Aorta (tissue), 5 donors: Measurements from ENCODE around the gene FNDC3B. TPM values are rescaled to one million over a fixed set of nuclear protein-coding genes. Genes with fewer than 3 reads are reported as not detected.

Experiments used
- ATAC-seq: fragments of 200-7000 bp; cut with Tn5 transposase; one replicate; pipeline ENCODE4 v1.9.1; 2022; ENCODE audit warnings: moderate library complexity; ENCODE audit not compliant: low FRiP score
- DNase-seq, 2 donors: peaks; one replicate each; pipeline ENCODE4 v3.0.0-alpha.2; 2020
- H3K27ac ChIP-seq, 2 donors: one replicate each; pipeline ENCODE4 v1.5.1; 2013; ENCODE audit warnings: low read length in 2 of 2, mild to moderate bottlenecking in 2 of 2, moderate library complexity in 2 of 2, control low read depth in 1 of 2, inconsistent platforms in 1 of 2, low read depth in 1 of 2
- H3K27me3 ChIP-seq, 2 donors: one replicate each; pipeline ENCODE4 v1.6.1; 2013; ENCODE audit warnings: control low read depth in 1 of 2, low read length in 1 of 2, mild to moderate bottlenecking in 1 of 2, moderate library complexity in 1 of 2; ENCODE audit not compliant: insufficient read depth in 2 of 2, control insufficient read depth in 1 of 2
- H3K36me3 ChIP-seq, 2 donors: one replicate each; pipeline ENCODE4 v1.6.1; 2013; ENCODE audit warnings: control low read depth in 1 of 2, low read length in 1 of 2, mild to moderate bottlenecking in 1 of 2; ENCODE audit not compliant: insufficient read depth in 2 of 2, control insufficient read depth in 1 of 2
- H3K4me1 ChIP-seq, 2 donors: one replicate each; pipeline ENCODE4 v1.6.1; 2013; ENCODE audit warnings: low read length in 2 of 2, control low read depth in 1 of 2, mild to moderate bottlenecking in 1 of 2, moderate library complexity in 1 of 2; ENCODE audit not compliant: insufficient read depth in 2 of 2, control insufficient read depth in 1 of 2
- H3K4me3 ChIP-seq, 2 donors: one replicate each; pipeline ENCODE4 v1.5.1; 2013; ENCODE audit warnings: low read length in 2 of 2, control low read depth in 1 of 2, mild to moderate bottlenecking in 1 of 2
- H3K9me3 ChIP-seq: one replicate; pipeline ENCODE4 v1.6.1; 2013; ENCODE audit warnings: mild to moderate bottlenecking, low read length; ENCODE audit not compliant: control insufficient read depth
- WGBS, 2 donors: extraction: QIAGEN DNeasy Blood & Tissue Kit; methylation state at CpG; one replicate each; pipeline ENCODE4 v1.1.7; 2013; 5-methylcytosine and 5-hydroxymethylcytosine counted together
- intact Hi-C, 2 donors: fragments of 100-400 bp; cut with DNase I; formaldehyde crosslinking; loops; one replicate each; pipeline versions ENCODE4 v1.14.2 to v1.15.0; 2022
- polyA plus RNA-seq, 2 donors: library from polyadenylated mRNA; stranded (reverse); fragments of 200-250 nt; gene quantifications; one replicate each; pipeline ENCODE4 v1.2.3, GENCODE V29; 2013
- total RNA-seq, 2 donors: library from RNA; stranded (reverse); fragmentation: NEBNext Ultra II Directional; extraction: Animal tissue kit (Norgen Biotek cat#: 25700); gene quantifications; one replicate each; pipeline ENCODE4 v1.2.1, GENCODE V29; 2021
- donor health status: healthy with polysubstance abuse.
- donor health status: Bipolar disorder and iron deficiency.
- donor health status: DM: no; HTN: no; CAD: no.
- donor health status: DM: no; HTN: no; CAD: no.
- donor health status: DM: yes; HTN: yes; CAD: no.

Gene FNDC3B
- total and polyA plus RNA-seq, 4 donors, result 12.5 to 239 (median 120) TPM

GRCh38 chr3:172136330-172136729 is 97.0 kb downstream of the FNDC3B start:
- no peaks in the 10 kb centered on the region for H3K27me3 ChIP-seq
- peaks cover 6 to 8% of the 10 kb centered on the region in 2 donors for H3K4me1 ChIP-seq
- H3K9me3 ChIP-seq, result no peaks in the 10 kb centered on the region
- ATAC-seq (no peak), DNase-seq (no peak)
- 76 to 86% methylated on average over 1 of the region's 1 CpG for WGBS, 2 donors
- H3K36me3 ChIP-seq, result no peaks in the 10 kb centered on the region
- H3K27ac ChIP-seq, result peak overlapping the region in 1 of 2 donors; percentile 3
- H3K4me3 ChIP-seq, result no peak overlapping the region
- intact Hi-C loops, result no loop called here

DNA sequence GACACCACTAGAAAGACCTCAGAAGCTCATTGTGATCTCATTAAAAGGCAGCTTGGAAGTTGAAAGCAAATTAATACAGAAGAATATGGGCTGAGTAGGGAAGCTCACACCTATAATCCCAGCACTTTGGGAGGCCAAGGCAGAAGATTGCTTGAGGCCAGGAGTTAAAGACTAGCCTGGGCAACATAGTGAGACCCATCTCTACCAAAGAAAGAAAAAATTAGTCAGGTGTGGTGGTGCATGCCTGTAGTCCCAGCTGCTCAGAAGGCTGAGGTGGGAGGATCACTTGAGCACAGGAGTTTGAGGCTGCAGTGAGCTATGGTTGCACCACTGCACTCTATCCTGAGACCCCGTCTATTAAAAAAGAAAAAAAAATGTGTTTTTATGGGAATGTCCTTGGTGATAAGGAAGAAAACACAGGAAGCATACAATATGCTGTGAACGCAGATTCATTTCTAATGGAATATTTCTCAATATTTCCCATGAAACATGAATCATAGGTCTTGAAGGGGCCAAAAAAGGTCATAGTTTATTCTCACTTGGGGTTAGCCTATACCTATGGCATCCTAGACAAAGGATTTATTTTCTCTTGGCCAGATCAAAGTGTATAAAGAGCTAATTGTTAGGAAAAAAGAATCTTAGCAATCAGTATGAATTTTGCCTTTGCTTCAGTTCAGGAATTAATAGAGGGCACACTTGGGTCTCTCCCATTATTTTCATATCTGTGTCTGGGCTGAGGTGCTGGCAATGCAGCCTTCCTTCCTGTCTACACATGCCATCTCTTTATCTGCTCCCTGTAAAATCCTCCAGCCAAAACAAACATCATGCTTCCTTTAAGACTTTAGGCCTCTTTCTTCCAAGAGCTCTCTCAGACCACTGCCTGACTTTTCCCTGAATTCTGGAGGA is 98.2 kb downstream of the FNDC3B start:
- intact Hi-C loops, result no loop called here
- Histone ChIP-seq H3K4me3 (no peak overlapping the region), H3K27ac (peak overlapping the region; percentile 22 to 68), H3K27me3 (no peaks in the 10 kb centered on the region), H3K4me1 (peaks cover 10% of the 10 kb centered on the region in 2 donors), H3K9me3 (no peaks in the 10 kb centered on the region), H3K36me3 (no peaks in the 10 kb centered on the region)
- DNase-seq (no peak), ATAC-seq (peak; percentile 17)
- 18 to 24% methylated on average over 2 of the region's 2 CpGs for WGBS, 2 donors

DNA sequence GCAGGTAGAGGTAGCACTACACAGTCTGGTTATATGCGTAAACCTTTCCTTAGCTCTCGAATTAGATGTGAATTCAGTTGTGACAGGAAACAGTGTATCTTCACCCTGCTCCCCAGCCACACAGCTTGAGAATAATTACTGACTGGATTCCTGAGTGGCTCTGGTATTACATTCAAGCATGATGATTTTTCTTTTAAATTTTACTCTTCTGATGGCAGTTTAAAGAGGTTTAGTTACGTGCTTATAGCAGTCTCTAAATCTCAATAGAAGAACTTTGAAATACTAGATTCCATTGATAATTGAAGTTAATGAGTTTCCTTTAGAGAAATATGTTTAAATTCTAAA is 98.8 kb downstream of the FNDC3B start:
- 31 to 37% methylated on average over 3 of the region's 3 CpGs for WGBS, 2 donors
- no peaks in the 10 kb centered on the region for H3K9me3 ChIP-seq
- intact Hi-C loops, result no loop called here
- no peaks in the 10 kb centered on the region for H3K27me3 ChIP-seq
- no peaks in the 10 kb centered on the region for H3K36me3 ChIP-seq
- no peak for ATAC-seq
- peaks cover 10 to 12% of the 10 kb centered on the region in 2 donors for H3K4me1 ChIP-seq
- no peak for DNase-seq
- no peak overlapping the region for H3K4me3 ChIP-seq
- H3K27ac ChIP-seq, result peak overlapping the region; percentile 3 to 68

GRCh38 chr3:172138792-172139507 is 99.6 kb downstream of the FNDC3B start:
- no peak for ATAC-seq
- Histone ChIP-seq H3K4me3 (no peak overlapping the region), H3K4me1 (peaks cover 10 to 12% of the 10 kb centered on the region in 2 donors), H3K9me3 (no peaks in the 10 kb centered on the region), H3K36me3 (no peaks in the 10 kb centered on the region), H3K27ac (no peak overlapping the region), H3K27me3 (no peaks in the 10 kb centered on the region)
- intact Hi-C loops, result no loop called here
- 58 to 60% methylated on average over 6 of the region's 6 CpGs for WGBS, 2 donors
- peak in 1 of 2 donors; percentile 62 for DNase-seq

DNA sequence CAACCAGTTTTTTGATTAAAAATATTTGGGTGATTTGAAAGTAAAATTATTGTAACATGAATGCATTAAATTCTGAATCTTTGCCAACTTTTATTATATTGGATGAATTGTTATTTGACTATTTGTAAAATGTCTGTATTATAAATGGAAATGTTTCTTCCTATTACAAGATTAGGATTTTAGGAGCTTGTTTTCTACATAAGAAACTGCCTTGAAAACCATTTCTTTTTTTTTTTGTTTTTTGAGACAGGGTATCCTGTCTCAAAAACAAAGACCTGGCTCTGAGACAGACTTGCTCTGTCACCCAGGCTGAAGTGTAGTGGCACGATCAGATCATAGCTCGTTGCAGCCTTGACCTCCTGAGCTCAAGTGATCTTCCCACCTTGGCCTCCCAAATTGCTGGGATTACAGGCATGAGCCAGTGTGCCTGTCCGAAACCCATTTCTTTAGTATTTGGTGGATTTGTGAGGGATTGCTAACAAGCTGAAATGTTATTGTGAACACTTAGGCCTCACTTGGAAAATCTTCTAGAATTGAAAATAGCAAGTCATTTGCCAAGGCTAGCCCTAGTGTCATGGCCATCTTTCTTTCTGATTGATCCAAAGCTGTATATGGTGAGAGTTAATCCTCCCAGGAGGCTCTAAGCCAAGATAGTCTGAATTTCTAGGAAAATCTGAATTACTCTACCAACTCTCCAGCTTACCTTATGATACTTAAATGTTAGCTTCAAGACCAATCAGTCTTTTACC is 100.3 kb downstream of the FNDC3B start:
- peaks cover 10 to 14% of the 10 kb centered on the region in 2 donors for H3K4me1 ChIP-seq

DNA sequence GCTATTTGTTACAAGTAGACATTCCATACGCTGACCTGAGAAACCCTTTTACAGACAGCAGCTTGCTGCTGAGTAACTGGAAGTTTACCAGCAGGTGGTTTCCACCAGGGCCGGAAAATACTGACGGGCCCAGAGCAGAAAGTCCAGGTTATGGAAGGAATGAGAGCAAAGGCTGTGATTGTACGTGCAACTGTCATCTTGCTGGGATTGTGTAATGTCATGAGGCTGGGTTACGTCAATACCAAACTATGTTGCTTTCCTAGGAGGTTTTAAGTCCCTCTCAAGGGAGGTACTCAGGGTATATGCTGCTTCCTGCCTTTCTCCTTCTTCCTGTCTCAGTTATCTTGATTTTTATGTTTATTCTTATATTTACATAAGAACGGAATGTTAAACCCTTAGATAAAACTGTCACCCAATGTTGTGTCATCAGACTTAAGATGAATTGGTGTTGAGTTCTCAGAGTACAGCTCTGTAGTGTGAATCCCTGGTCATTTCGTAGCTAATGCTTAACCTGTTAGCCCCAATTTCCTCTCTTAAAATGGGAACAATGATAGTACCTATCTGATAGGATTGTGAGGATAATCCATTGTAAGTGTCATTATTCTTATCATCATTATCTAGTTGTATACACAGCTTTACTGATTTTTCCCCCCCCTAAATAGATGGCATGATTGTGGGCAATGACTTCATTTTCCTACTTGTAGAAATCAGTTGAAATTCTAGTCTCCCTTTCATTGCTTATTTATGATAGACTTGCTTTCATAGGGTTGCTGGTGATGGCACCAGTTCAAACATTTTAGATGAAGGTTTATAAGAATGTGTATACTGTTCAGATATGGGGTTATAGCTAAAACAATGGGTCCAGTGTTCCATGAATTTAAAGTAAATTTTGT is 101.4 kb downstream of the FNDC3B start:
- Histone ChIP-seq H3K9me3 (no peaks in the 10 kb centered on the region), H3K4me3 (no peak overlapping the region), H3K4me1 (peaks cover 10 to 13% of the 10 kb centered on the region in 2 donors), H3K27me3 (no peaks in the 10 kb centered on the region), H3K36me3 (no peaks in the 10 kb centered on the region), H3K27ac (peak overlapping the region; percentile 5 to 75)
- ATAC-seq (peak; percentile 80), DNase-seq (peak in 1 of 2 donors; percentile 54)
- intact Hi-C loops, result no loop called here
- 12 to 15% methylated on average over 7 of the region's 7 CpGs for WGBS, 2 donors

More for the DNA sequence above, 100.3 kb downstream of the FNDC3B start:
- intact Hi-C loops, result no loop called here
- ATAC-seq (no peak), DNase-seq (no peak)
- 51 to 56% methylated on average over 3 of the region's 3 CpGs for WGBS, 2 donors
- H3K36me3 ChIP-seq, result no peaks in the 10 kb centered on the region
- H3K9me3 ChIP-seq, result no peaks in the 10 kb centered on the region
- H3K27me3 ChIP-seq, result no peaks in the 10 kb centered on the region
- no peak overlapping the region for H3K4me3 ChIP-seq
- H3K27ac ChIP-seq, result peak overlapping the region; percentile 63 to 83

DNA sequence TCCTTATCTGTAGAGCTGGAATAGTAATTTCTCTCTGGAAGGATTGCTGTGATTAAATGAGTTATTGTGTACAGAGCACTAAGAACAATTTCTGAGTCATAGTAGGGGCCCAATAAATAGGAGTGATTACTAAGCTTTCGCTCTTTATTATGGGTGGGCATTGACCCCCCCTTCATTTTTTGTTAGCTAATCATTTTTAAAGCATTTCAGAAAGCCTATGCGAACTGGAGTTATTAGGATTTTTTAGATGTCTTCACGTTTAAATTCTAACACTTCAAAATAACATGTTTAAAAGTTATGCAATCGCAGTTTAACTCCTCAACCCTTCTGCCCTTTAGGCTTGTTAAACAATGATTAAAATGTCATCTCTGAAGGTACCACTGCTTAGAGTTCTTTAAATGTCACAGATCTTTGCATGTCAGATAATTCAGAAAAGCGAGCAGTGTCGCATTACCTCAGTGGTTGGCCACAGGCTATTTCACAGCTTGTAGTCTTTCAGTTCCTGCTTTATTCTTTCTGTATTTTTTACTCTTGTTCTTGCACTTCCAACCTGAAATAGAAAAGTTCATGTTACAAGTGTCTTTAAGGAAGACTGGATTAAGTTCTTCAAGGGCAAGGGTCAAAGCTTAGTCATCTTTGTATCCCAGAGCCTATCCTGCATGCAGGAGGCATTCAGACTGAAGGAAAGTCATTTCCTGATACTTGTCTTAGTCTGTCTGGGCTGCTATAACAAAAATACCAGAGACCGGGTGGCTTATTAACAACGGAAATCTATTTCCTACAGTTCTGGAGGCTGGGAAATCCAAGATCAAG is 102.9 kb downstream of the FNDC3B start:
- peaks cover 8 to 10% of the 10 kb centered on the region in 2 donors for H3K4me1 ChIP-seq
- no peak for ATAC-seq
- intact Hi-C loops, result no loop called here

More for the DNA sequence above, 102.9 kb downstream of the FNDC3B start:
- no peaks in the 10 kb centered on the region for H3K9me3 ChIP-seq
- no peak for DNase-seq
- no peaks in the 10 kb centered on the region for H3K27me3 ChIP-seq
- no peaks in the 10 kb centered on the region for H3K36me3 ChIP-seq
- H3K4me3 ChIP-seq, result no peak overlapping the region
- 66 to 70% methylated on average over 8 of the region's 8 CpGs for WGBS, 2 donors
- H3K27ac ChIP-seq, result no peak overlapping the region
